HL-60/S4 (cell line): ENCODE results near the gene OR4D2.
"Not testable (repeated sequence)": the region's sequence is repeated elsewhere in the genome, so short reads cannot be mapped to it uniquely, and the experiment has no call there.

Experiments
- in situ Hi-C: fragments of 300-500 bp; cut with MboI; formaldehyde crosslinking; loops from 2 replicates; pipeline ENCODE4 v1.14.3; 2022; ENCODE audit warnings: low sequenced_read_pairs

OR4D2 gene

GRCh38 chr17:58166682-58167081, at the start of gene OR4D2:
OR4D2 (plus strand) TSS chr17:58166982; CDS start chr17:58169656, 2,674 bp downstream.
- in situ Hi-C loops: no loop called here

GRCh38 chr17:58117382-58117781, 49.4 kb upstream of the OR4D2 start:
- in situ Hi-C loops: loop anchor here (25.0 kb wide), 1 partner anchor 980 kb away; no protein-coding TSS in a partner anchor

- in situ Hi-C loops: loop anchor here (25.0 kb wide), 1 partner anchor 982 kb away; no protein-coding TSS in a partner anchor
Measured at GRCh38 chr17:58119491-58119890, 47.3 kb upstream of the OR4D2 start.

GRCh38 chr17:58120195-58120822, 46.5 kb upstream of the OR4D2 start:
- in situ Hi-C loops: loop anchor here (25.0 kb wide), 1 partner anchor 983 kb away; no protein-coding TSS in a partner anchor

- in situ Hi-C loops: loop anchor here (25.0 kb wide), 1 partner anchor 985 kb away; no protein-coding TSS in a partner anchor
Measured at GRCh38 chr17:58121925-58122324, 44.9 kb upstream of the OR4D2 start.

- in situ Hi-C loops: no loop called here
Measured at GRCh38 chr17:58127846-58128245, 38.9 kb upstream of the OR4D2 start.

GRCh38 chr17:58132697-58133096, 34.1 kb upstream of the OR4D2 start:
- in situ Hi-C loops: not testable (repeated sequence)

- in situ Hi-C loops: no loop called here
Measured at GRCh38 chr17:58136669-58137279, 30.0 kb upstream of the OR4D2 start.

- in situ Hi-C loops: no loop called here
Measured at GRCh38 chr17:58141505-58141904, 25.3 kb upstream of the OR4D2 start.

- in situ Hi-C loops: not testable (repeated sequence)
Measured at GRCh38 chr17:58143335-58143734, 23.4 kb upstream of the OR4D2 start.

- in situ Hi-C loops: no loop called here
Measured at GRCh38 chr17:58144801-58145200, 22.0 kb upstream of the OR4D2 start.

- in situ Hi-C loops: no loop called here
Measured at GRCh38 chr17:58147930-58148434, 18.8 kb upstream of the OR4D2 start, which contains the start of gene OR4D1. OR4D1 (plus strand) TSS chr17:58148384; CDS start chr17:58155154, 6,770 bp downstream.

GRCh38 chr17:58148609-58149008, 18.2 kb upstream of the OR4D2 start:
- in situ Hi-C loops: no loop called here

GRCh38 chr17:58150394-58150793, 16.4 kb upstream of the OR4D2 start:
- in situ Hi-C loops: no loop called here

GRCh38 chr17:58153046-58153445, 13.7 kb upstream of the OR4D2 start:
- in situ Hi-C loops: no loop called here

GRCh38 chr17:58153671-58154070, 13.1 kb upstream of the OR4D2 start:
- in situ Hi-C loops: no loop called here

GRCh38 chr17:58156839-58157803, 9.7 kb upstream of the OR4D2 start:
- in situ Hi-C loops: no loop called here

- in situ Hi-C loops: no loop called here
Measured at GRCh38 chr17:58158181-58158580, 8.6 kb upstream of the OR4D2 start.

- in situ Hi-C loops: no loop called here
Measured at GRCh38 chr17:58161566-58161965, 5.2 kb upstream of the OR4D2 start.

- in situ Hi-C loops: no loop called here
Measured at GRCh38 chr17:58165981-58166380, 801 bp upstream of the OR4D2 start.

GRCh38 chr17:58170622-58171021, 3.8 kb downstream of the OR4D2 start:
- in situ Hi-C loops: no loop called here
